ENCODE results near the gene SH2D5.

The SH2D5 gene

DNA sequence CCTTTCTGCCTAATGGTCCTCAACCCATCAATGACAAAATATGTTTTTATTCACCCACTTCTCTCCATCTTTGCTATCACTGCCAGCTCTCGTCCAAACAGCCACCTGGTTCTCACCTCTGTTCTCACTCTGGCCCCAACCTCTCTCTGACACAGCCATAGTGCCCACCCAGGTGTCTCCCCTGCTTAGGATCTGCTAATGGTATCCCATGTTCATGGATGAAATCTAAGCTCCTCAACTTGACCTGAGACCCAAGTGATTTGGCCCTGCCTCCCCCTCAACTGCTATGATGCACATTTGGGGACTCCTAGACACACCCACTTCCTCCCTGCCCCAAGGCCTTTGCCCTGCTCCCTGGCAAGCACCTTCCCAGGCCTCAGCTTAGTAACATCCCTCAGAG lies 40.6 kb downstream of the SH2D5 start:
- no peaks in the 10 kb centered on the region for H3F3A ChIP-seq (ENCODE audit: insufficient read depth, low read length)
- H3K9ac ChIP-seq (ENCODE audit: low read length): no peak overlapping the region
- no peaks in the 10 kb centered on the region for H3K9me2 ChIP-seq (replicated peaks; ENCODE audit: insufficient read depth, low read length)
- H3K36me3 ChIP-seq (replicated peaks; ENCODE audit: insufficient read depth, low read length): no peaks in the 10 kb centered on the region
- no peaks in the 10 kb centered on the region for H3K9me3 ChIP-seq (replicated peaks; ENCODE audit: insufficient read depth, low read length)
- no peaks in the 10 kb centered on the region for H3K79me2 ChIP-seq (ENCODE audit: low read length)
- no peak overlapping the region for H2AFZ ChIP-seq (ENCODE audit: low read length)
- no peak overlapping the region for H3K4me3 ChIP-seq (ENCODE audit: low read length)
- no peaks in the 10 kb centered on the region for H4K20me1 ChIP-seq (ENCODE audit: insufficient read depth, low read length)
- no peak for DNase-seq
- H3K4me2 ChIP-seq (ENCODE audit: low read depth, low read length): no peak overlapping the region
- no peak for TF ChIP-seq EZH2phosphoT487 (IDR thresholded peaks at IDR 0.05; ENCODE audit: low read length)
- TF ChIP-seq, protein P1, sequence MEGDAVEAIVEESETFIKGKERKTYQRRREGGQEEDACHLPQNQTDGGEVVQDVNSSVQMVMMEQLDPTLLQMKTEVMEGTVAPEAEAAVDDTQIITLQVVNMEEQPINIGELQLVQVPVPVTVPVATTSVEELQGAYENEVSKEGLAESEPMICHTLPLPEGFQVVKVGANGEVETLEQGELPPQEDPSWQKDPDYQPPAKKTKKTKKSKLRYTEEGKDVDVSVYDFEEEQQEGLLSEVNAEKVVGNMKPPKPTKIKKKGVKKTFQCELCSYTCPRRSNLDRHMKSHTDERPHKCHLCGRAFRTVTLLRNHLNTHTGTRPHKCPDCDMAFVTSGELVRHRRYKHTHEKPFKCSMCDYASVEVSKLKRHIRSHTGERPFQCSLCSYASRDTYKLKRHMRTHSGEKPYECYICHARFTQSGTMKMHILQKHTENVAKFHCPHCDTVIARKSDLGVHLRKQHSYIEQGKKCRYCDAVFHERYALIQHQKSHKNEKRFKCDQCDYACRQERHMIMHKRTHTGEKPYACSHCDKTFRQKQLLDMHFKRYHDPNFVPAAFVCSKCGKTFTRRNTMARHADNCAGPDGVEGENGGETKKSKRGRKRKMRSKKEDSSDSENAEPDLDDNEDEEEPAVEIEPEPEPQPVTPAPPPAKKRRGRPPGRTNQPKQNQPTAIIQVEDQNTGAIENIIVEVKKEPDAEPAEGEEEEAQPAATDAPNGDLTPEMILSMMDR (IDR thresholded peaks at IDR 0.05; ENCODE audit: low read length): no peak
- peaks cover 62% of the 10 kb centered on the region for H3K27me3 ChIP-seq (replicated peaks; ENCODE audit: insufficient read depth, low read length)
- no peak overlapping the region for H3K27ac ChIP-seq (ENCODE audit: low read length)
- H3K4me1 ChIP-seq (ENCODE audit: low read length): no peaks in the 10 kb centered on the region

DNA sequence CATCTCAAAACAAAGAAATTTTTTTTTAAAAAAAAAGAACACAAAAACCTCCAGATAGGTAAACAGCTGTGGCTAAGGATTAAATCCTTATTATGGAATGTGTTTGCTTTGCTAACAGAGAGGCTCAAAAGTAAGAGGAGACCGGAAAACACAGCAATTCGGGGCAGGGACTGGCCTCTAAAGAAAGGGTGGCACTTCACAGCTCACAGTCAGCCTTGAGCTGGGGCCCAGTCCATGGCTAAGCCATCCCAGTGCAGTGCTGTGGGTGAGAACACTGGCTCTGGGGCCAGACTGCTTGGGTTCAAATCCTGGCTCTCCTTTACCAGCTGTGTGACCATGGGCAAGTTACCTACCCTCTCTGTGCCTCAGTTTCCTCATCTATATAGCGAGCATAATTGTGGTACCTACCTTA lies 42.9 kb downstream of the SH2D5 start:
- Histone ChIP-seq H3K9me3 (replicated peaks; ENCODE audit: insufficient read depth, low read length) (no peaks in the 10 kb centered on the region), H3K27me3 (replicated peaks; ENCODE audit: insufficient read depth, low read length) (peaks cover 75% of the 10 kb centered on the region), H3K27ac (ENCODE audit: low read length) (no peak overlapping the region), H2AFZ (ENCODE audit: low read length) (no peak overlapping the region), H3K4me1 (ENCODE audit: low read length) (no peaks in the 10 kb centered on the region), H3K9ac (ENCODE audit: low read length) (no peak overlapping the region), H3K4me2 (ENCODE audit: low read depth, low read length) (no peak overlapping the region), H3K36me3 (replicated peaks; ENCODE audit: insufficient read depth, low read length) (no peaks in the 10 kb centered on the region), H3F3A (ENCODE audit: insufficient read depth, low read length) (no peaks in the 10 kb centered on the region), H4K20me1 (ENCODE audit: insufficient read depth, low read length) (no peaks in the 10 kb centered on the region), H3K79me2 (ENCODE audit: low read length) (no peaks in the 10 kb centered on the region), H3K4me3 (ENCODE audit: low read length) (no peak overlapping the region), H3K9me2 (replicated peaks; ENCODE audit: insufficient read depth, low read length) (no peaks in the 10 kb centered on the region)
- no peak for DNase-seq
- TF ChIP-seq, protein P1 (IDR thresholded peaks at IDR 0.05; ENCODE audit: low read length): no peak
- TF ChIP-seq EZH2phosphoT487 (IDR thresholded peaks at IDR 0.05; ENCODE audit: low read length) (no peak), EZH2 (optimal IDR thresholded peaks at IDR 0.05; ENCODE audit: low read depth, low read length) (no peak)

DNA sequence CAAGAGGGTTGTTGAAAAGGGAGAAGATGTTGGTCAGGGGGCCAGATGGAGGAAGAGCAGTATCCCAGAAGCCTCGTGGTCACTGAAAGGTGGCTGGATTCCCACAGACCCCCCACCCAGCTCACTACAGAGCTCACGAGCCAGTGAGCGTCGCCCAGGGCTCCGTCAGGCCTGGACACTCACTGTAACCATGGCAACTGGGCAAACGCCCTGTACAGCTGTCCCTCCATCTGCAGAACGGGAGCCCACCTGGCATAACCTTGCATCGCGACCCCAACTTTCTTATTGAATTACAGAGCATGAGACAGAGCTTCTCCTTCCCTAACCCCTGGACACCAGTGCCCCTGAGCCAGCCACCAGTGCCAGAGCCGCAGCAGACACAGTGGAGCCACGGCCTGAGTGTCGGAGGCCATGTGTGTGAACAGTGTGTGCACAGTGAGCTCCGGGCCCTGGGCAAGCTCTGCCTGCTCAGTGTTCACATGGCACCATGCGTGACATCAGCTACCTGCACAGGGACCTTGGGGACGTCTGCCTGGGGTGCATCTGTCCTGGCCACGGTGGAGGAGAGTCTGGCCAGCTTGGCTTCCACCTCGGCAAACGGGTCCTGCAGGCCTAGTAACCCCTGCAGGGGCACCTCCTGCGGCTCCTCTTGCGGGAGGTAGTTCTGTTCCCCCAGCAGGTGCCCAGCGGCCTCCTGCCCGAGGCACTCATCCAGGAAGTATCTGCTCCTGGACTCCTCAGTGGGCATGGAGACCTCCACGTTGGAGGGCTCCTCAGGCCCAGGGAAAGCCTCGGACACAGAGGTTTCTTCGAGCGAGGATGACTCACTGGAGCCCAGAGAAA lies 45.4 kb downstream of the SH2D5 start:
- no peak for DNase-seq
- Histone ChIP-seq H3K27me3 (replicated peaks; ENCODE audit: insufficient read depth, low read length) (peaks cover 81% of the 10 kb centered on the region), H3K36me3 (replicated peaks; ENCODE audit: insufficient read depth, low read length) (no peaks in the 10 kb centered on the region), H3K4me2 (ENCODE audit: low read depth, low read length) (no peak overlapping the region), H3K79me2 (ENCODE audit: low read length) (no peaks in the 10 kb centered on the region), H3K9me2 (replicated peaks; ENCODE audit: insufficient read depth, low read length) (no peaks in the 10 kb centered on the region), H3K9me3 (replicated peaks; ENCODE audit: insufficient read depth, low read length) (no peaks in the 10 kb centered on the region), H3K9ac (ENCODE audit: low read length) (no peak overlapping the region), H3K4me1 (ENCODE audit: low read length) (no peaks in the 10 kb centered on the region), H3K27ac (ENCODE audit: low read length) (no peak overlapping the region), H4K20me1 (ENCODE audit: insufficient read depth, low read length) (no peaks in the 10 kb centered on the region), H3F3A (ENCODE audit: insufficient read depth, low read length) (no peaks in the 10 kb centered on the region), H3K4me3 (ENCODE audit: low read length) (no peak overlapping the region), H2AFZ (ENCODE audit: low read length) (no peak overlapping the region)
- no peak for TF ChIP-seq EZH2 (optimal IDR thresholded peaks at IDR 0.05; ENCODE audit: low read depth, low read length)
- TF ChIP-seq, protein P1 (IDR thresholded peaks at IDR 0.05; ENCODE audit: low read length): no peak
- TF ChIP-seq EZH2phosphoT487 (IDR thresholded peaks at IDR 0.05; ENCODE audit: low read length): no peak

Data from MM.1S (cell line).